IMR-90 (cell line): ENCODE results near the gene ARNT2. TPM values are rescaled to one million over a fixed set of nuclear protein-coding genes. Genes with fewer than 3 reads are reported as not detected.
A peak's percentile ranks its signal among the peaks of the same experiment; 100 is the strongest.

Source experiments
- ATAC-seq: fragments of 200-7000 bp; cut with Tn5 transposase; 2 replicates; pipeline ENCODE4 v1.9.1; 2020; ENCODE audit warnings: low read depth, mild to moderate bottlenecking, moderate library complexity
- BruUV-seq: library from RNA; stranded (reverse); fragments of 400-500 nt; replicated peaks from 2 replicates; lab custom pipeline; 2021; lab: Mats Ljungman, UMichigan
- CTCF ChIA-PET: fragments of 300-600 bp; formaldehyde crosslinking; extraction: SDS; loops from one replicate; lab custom pipeline; 2021; ENCODE audit warnings: antibody characterized with exemption; lab: Yijun Ruan, JAX
- POLR2A ChIA-PET: fragments of 300-600 bp; sonication (Branson Sonifier 250); formaldehyde crosslinking; loops from one replicate; lab custom pipeline; 2022; ENCODE audit warnings: antibody characterized with exemption; ENCODE audit not compliant: unreplicated experiment; lab: Charles Lee
- DNase-seq: peaks from one replicate; pipeline ENCODE4 v3.0.0; 2013
- H2AFZ ChIP-seq: replicated peaks from 2 replicates; pipeline ENCODE3; 2013; ENCODE audit warnings: low read length, mild to moderate bottlenecking; ENCODE audit not compliant: poor library complexity
- H2AK5ac ChIP-seq: 2 replicates; pipeline ENCODE4 v1.6.1; 2013; ENCODE audit warnings: low read depth, low read length, inconsistent platforms
- H2AK9ac ChIP-seq: replicated peaks from 2 replicates; pipeline ENCODE3; 2013; ENCODE audit warnings: mild to moderate bottlenecking, low read depth, low read length, moderate library complexity; ENCODE audit not compliant: poor library complexity
- H2BK120ac ChIP-seq: 2 replicates; pipeline ENCODE4 v1.6.1; 2013; ENCODE audit warnings: low read depth, low read length, inconsistent platforms
- H2BK15ac ChIP-seq: 3 replicates; pipeline ENCODE4 v1.6.1; 2013; ENCODE audit warnings: low read depth, low read length, inconsistent platforms
- H2BK20ac ChIP-seq: 2 replicates; pipeline ENCODE4 v1.6.1; 2013; ENCODE audit warnings: low read depth, mild to moderate bottlenecking, inconsistent platforms, low read length, moderate library complexity
- H2BK5ac ChIP-seq: 2 replicates; pipeline ENCODE4 v1.6.1; 2013; ENCODE audit warnings: mild to moderate bottlenecking, low read depth, low read length, inconsistent platforms; ENCODE audit not compliant: poor library complexity, severe bottlenecking
- H3K14ac ChIP-seq: replicated peaks from 2 replicates; pipeline ENCODE4 v1.6.1; 2013; ENCODE audit warnings: low read depth, low read length, inconsistent platforms
- H3K18ac ChIP-seq: 2 replicates; pipeline ENCODE4 v1.6.1; 2013; ENCODE audit warnings: low read depth, low read length, control low read depth
- H3K23ac ChIP-seq: 2 replicates; pipeline ENCODE4 v1.6.1; 2013; ENCODE audit warnings: low read depth, low read length, inconsistent platforms
- H3K27ac ChIP-seq: 2 replicates; pipeline ENCODE4 v1.5.1; 2013; ENCODE audit warnings: mild to moderate bottlenecking, control low read depth, low read length; ENCODE audit not compliant: insufficient read depth
- H3K27me3 ChIP-seq: 2 replicates; pipeline ENCODE4 v1.6.1; 2013; ENCODE audit warnings: low read length; ENCODE audit not compliant: control insufficient read depth, insufficient read depth
- H3K36me3 ChIP-seq: 2 replicates; pipeline ENCODE4 v1.6.1; 2013; ENCODE audit warnings: low read length, mixed read lengths; ENCODE audit not compliant: control insufficient read depth, insufficient read depth
- H3K4ac ChIP-seq: 2 replicates; pipeline ENCODE4 v1.6.1; 2013; ENCODE audit warnings: low read depth, low read length, inconsistent platforms
- H3K4me1 ChIP-seq: 2 replicates; pipeline ENCODE4 v1.6.1; 2013; ENCODE audit warnings: low read length, mixed read lengths; ENCODE audit not compliant: control insufficient read depth, insufficient read depth
- H3K4me2 ChIP-seq: 2 replicates; pipeline ENCODE4 v1.6.1; 2013; ENCODE audit warnings: low read depth, mild to moderate bottlenecking, control low read depth, low read length, moderate library complexity
- H3K4me3 ChIP-seq: 2 replicates; pipeline ENCODE4 v1.5.1; 2013; ENCODE audit warnings: low read depth, mild to moderate bottlenecking, control low read depth, low read length, moderate library complexity; ENCODE audit not compliant: insufficient read depth
- H3K56ac ChIP-seq: 2 replicates; pipeline ENCODE4 v1.6.1; 2013; ENCODE audit warnings: low read length, inconsistent platforms; ENCODE audit not compliant: insufficient read depth; ENCODE audit errors: extremely low read depth
- H3K79me1 ChIP-seq, 2 experiments: 2 replicates each; pipeline ENCODE4 v1.6.1; 2013; ENCODE audit warnings: low read length in 2 of 2, inconsistent platforms in 1 of 2, low read depth in 1 of 2
- H3K9ac ChIP-seq: 2 replicates; pipeline ENCODE4 v1.6.1; 2013; ENCODE audit warnings: low read depth, low read length, control low read depth
- H3K9me1 ChIP-seq: 2 replicates; pipeline ENCODE4 v1.6.1; 2013; ENCODE audit warnings: low read length, inconsistent platforms; ENCODE audit not compliant: insufficient read depth
- H3K9me3 ChIP-seq: 2 replicates; pipeline ENCODE4 v1.6.1; 2013; ENCODE audit warnings: low read length; ENCODE audit not compliant: control insufficient read depth, insufficient read depth
- H4K20me1 ChIP-seq: 2 replicates; pipeline ENCODE4 v1.6.1; 2013; ENCODE audit warnings: low read length, inconsistent platforms; ENCODE audit not compliant: insufficient read depth
- H4K5ac ChIP-seq: 2 replicates; pipeline ENCODE4 v1.6.1; 2013; ENCODE audit warnings: mild to moderate bottlenecking, low read depth, low read length, control low read depth
- H4K8ac ChIP-seq, 2 experiments: 2 replicates each; pipeline ENCODE4 v1.6.1; 2013; ENCODE audit warnings: low read depth in 2 of 2, low read length in 2 of 2, control low read depth in 1 of 2, inconsistent platforms in 1 of 2
- H4K91ac ChIP-seq: 2 replicates; pipeline ENCODE4 v1.6.1; 2013; ENCODE audit warnings: low read depth, low read length, inconsistent platforms; ENCODE audit not compliant: insufficient read depth
- BHLHE40 ChIP-seq: fragments of 150-350 bp; IDR thresholded peaks from 2 replicates; pipeline ENCODE4 v1.6.1; 2016; ENCODE audit warnings: mild to moderate bottlenecking, low read depth, low read length
- CEBPB ChIP-seq: IDR thresholded peaks from 2 replicates; pipeline ENCODE4 v1.6.1; 2012; ENCODE audit warnings: low read depth, low read length, improper control_type of control experiment
- CHD1 ChIP-seq: IDR thresholded peaks from 2 replicates; pipeline ENCODE4 v1.6.1; 2012; ENCODE audit warnings: low read depth, low read length, improper control_type of control experiment
- FOS ChIP-seq: fragments of 150-350 bp; IDR thresholded peaks from 2 replicates; pipeline ENCODE4 v1.6.1; 2016; ENCODE audit warnings: low read depth, low read length
- MAFK ChIP-seq: IDR thresholded peaks from 2 replicates; pipeline ENCODE4 v1.6.1; 2012; ENCODE audit warnings: low read depth, low read length, improper control_type of control experiment
- NFE2L2 ChIP-seq: fragments of 150-350 bp; IDR thresholded peaks from 2 replicates; pipeline ENCODE4 v1.6.1; 2016; ENCODE audit warnings: low read depth, mild to moderate bottlenecking, low read length
- POLR2A ChIP-seq: IDR thresholded peaks from 2 replicates; pipeline ENCODE4 v1.6.1; 2012; ENCODE audit warnings: mild to moderate bottlenecking, low read depth, low read length
- RCOR1 ChIP-seq: IDR thresholded peaks from 2 replicates; pipeline ENCODE4 v1.6.1; 2012; ENCODE audit warnings: mild to moderate bottlenecking, low read length, improper control_type of control experiment; ENCODE audit not compliant: insufficient replicate concordance
- RFX5 ChIP-seq: IDR thresholded peaks from 2 replicates; pipeline ENCODE4 v1.8.0; 2012; ENCODE audit warnings: low read depth, mild to moderate bottlenecking, low read length, moderate library complexity
- SMC3 ChIP-seq: fragments of 150-350 bp; IDR thresholded peaks from 2 replicates; pipeline ENCODE4 v1.6.1; 2016; ENCODE audit warnings: low read depth, mild to moderate bottlenecking, antibody characterized with exemption, low read length, moderate library complexity
- WGBS, 2 experiments: methylation state at CpG; one replicate each; pipeline versions ENCODE4 v1.1.5 to v1.1.7; 2013; ENCODE audit warnings: missing lambda C conversion rate in 2 of 2; ENCODE audit not compliant: insufficient read length in 1 of 2; ENCODE audit errors: extremely low coverage in 2 of 2; 5-methylcytosine and 5-hydroxymethylcytosine counted together
- dilution Hi-C: fragments of 300-500 bp; cut with HindIII; formaldehyde crosslinking; loops from one replicate; pipeline ENCODE4 v1.14.3; 2018; ENCODE audit warnings: low sequenced_read_pairs; ENCODE audit not compliant: unreplicated experiment
- in situ Hi-C: fragments of 300-500 bp; cut with MboI; formaldehyde crosslinking; loops from 3 replicates; pipeline ENCODE4 v1.14.3; 2019; ENCODE audit warnings: low sequenced_read_pairs, inconsistent platforms, mixed read lengths
- intact Hi-C: fragments of 100-400 bp; cut with micrococcal nuclease; formaldehyde crosslinking; loops from 2 replicates; pipeline ENCODE4 v1.10.0; 2022
- polyA plus RNA-seq, 3 experiments: library from polyadenylated mRNA; depleted of rRNA; stranded (reverse); fragments of >200 nt; gene quantifications; 2 replicates each; pipeline ENCODE4 v1.2.3, GENCODE V29; 2012; ENCODE audit warnings: low replicate concordance in 1 of 3
- total RNA-seq: library from RNA; depleted of rRNA; stranded (reverse); fragments of >200 nt; gene quantifications from 2 replicates; pipeline ENCODE4 v1.2.3, GENCODE V29; 2012
- TF ChIP-seq, protein P1 (sequence below): conservative IDR thresholded peaks from 2 replicates; pipeline ENCODE4 v1.5.1; 2012; ENCODE audit warnings: mild to moderate bottlenecking, low read depth, low read length, improper control_type of control experiment
- TF ChIP-seq, protein P2 (sequence below): fragments of 150-350 bp; IDR thresholded peaks from 2 replicates; pipeline ENCODE4 v1.6.1; 2016; ENCODE audit warnings: low read depth, mild to moderate bottlenecking, low read length, moderate library complexity, borderline replicate concordance

The ARNT2 gene
- total and polyA plus RNA-seq, 2 of the 4 experiments (the other 2 are of a cell fraction), result 18.2 to 19.0 TPM

DNA sequence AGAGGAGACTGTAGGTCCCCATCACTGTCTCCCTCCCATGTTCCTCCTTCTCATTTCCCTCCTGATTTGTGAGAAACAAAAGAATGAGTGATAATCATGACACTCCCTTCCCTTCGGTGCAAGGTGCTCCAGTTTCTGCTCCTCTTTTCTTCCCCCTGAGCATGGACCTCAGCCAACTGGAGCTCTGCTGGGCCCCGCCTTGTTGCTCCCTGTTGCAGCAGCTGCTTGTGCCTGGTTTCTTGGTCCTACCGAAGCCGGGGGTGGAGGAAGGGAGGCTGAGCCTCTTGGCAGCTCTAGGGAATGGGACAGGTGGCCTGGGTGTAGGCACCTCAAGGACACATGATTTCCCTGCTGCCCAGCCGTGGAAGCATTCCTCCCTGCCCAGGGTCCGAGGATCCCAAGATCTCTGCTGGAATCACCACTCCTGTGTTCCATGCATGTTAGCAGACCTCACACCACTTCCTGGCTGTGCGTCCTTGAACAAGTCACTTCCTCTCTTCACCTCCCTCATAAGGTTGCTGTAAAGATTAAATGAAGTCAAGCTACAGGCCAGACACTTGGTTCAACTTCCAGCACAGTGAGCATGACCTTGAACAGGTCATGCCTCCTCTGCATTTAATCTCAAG is 159.3 kb downstream of the ARNT2 start:
- TF ChIP-seq MAFK, result no peak
- TF ChIP-seq CEBPB, result no peak
- TF ChIP-seq FOS, result no peak
- TF ChIP-seq, protein P1, sequence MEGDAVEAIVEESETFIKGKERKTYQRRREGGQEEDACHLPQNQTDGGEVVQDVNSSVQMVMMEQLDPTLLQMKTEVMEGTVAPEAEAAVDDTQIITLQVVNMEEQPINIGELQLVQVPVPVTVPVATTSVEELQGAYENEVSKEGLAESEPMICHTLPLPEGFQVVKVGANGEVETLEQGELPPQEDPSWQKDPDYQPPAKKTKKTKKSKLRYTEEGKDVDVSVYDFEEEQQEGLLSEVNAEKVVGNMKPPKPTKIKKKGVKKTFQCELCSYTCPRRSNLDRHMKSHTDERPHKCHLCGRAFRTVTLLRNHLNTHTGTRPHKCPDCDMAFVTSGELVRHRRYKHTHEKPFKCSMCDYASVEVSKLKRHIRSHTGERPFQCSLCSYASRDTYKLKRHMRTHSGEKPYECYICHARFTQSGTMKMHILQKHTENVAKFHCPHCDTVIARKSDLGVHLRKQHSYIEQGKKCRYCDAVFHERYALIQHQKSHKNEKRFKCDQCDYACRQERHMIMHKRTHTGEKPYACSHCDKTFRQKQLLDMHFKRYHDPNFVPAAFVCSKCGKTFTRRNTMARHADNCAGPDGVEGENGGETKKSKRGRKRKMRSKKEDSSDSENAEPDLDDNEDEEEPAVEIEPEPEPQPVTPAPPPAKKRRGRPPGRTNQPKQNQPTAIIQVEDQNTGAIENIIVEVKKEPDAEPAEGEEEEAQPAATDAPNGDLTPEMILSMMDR, result no peak
- TF ChIP-seq BHLHE40, result no peak
- TF ChIP-seq RCOR1, result no peak
- no peak for TF ChIP-seq NFE2L2
- no peak for TF ChIP-seq POLR2A
- no peak for TF ChIP-seq SMC3
- TF ChIP-seq, protein P2, sequence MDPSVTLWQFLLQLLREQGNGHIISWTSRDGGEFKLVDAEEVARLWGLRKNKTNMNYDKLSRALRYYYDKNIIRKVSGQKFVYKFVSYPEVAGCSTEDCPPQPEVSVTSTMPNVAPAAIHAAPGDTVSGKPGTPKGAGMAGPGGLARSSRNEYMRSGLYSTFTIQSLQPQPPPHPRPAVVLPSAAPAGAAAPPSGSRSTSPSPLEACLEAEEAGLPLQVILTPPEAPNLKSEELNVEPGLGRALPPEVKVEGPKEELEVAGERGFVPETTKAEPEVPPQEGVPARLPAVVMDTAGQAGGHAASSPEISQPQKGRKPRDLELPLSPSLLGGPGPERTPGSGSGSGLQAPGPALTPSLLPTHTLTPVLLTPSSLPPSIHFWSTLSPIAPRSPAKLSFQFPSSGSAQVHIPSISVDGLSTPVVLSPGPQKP, result no peak
- no peak for TF ChIP-seq CHD1
- no peak for TF ChIP-seq RFX5
- Histone ChIP-seq H3K23ac (no peak overlapping the region), H4K91ac (peak overlapping the region; percentile 17; the same call in 1 of the 2 replicates), H3K79me1 (peaks cover 3 to 16% of the 10 kb centered on the region in 2 experiments; a peak in 3 of 4 replicates), H3K18ac (no peak overlapping the region), H3K14ac (no peak overlapping the region), H4K20me1 (no peaks in the 10 kb centered on the region), H2BK15ac (no peak overlapping the region), H3K9me1 (peaks cover 25% of the 10 kb centered on the region), H2AK9ac (no peak overlapping the region), H2AFZ (no peak overlapping the region), H3K4me1 (peaks cover 10% of the 10 kb centered on the region), H3K4ac (peak overlapping the region; percentile 26; the same call in 1 of the 2 replicates), H4K5ac (no peak overlapping the region), H2BK120ac (peak overlapping the region; percentile 9; the same call in 1 of the 2 replicates), H3K4me2 (no peak overlapping the region), H3K9me3 (no peaks in the 10 kb centered on the region), H3K36me3 (peaks cover 36% of the 10 kb centered on the region), H3K56ac (no peak overlapping the region), H3K4me3 (no peak overlapping the region), H2AK5ac (peak overlapping the region; percentile 71), H3K27me3 (no peaks in the 10 kb centered on the region), H4K8ac (no peak overlapping the region; a peak in 1 of 4 replicates), H3K27ac (no peak overlapping the region), H2BK5ac (no peak overlapping the region), H2BK20ac (peak overlapping the region; percentile 28; the same call in 1 of the 2 replicates), H3K9ac (no peak overlapping the region)
- no peak for ATAC-seq
- in situ Hi-C loops (no loop called here), dilution Hi-C loops (no loop called here), intact Hi-C loops (no loop called here)
- no TSS peak for BruUV-seq
- no CpG with 5 or more reads among the region's 7 CpGs for WGBS, 2 experiments
- no peak for DNase-seq
- CTCF ChIA-PET, result interaction anchor here (0.9 kb wide), 1 partner anchor 216 kb away, joined by 3 read pairs; the partner anchor contains the start of gene CEMIP
- POLR2A ChIA-PET, result no interaction called here
